NCI-H1694 treated with DMSO at 0.1 percent for 48 hours (cell line): Measurements from ENCODE around the gene FCN2.

ENCODE experiments used
- DNase-seq: peaks from one replicate; lab custom pipeline; 2025; lab: John Stamatoyannopoulos, UW

Gene FCN2

GRCh38 chr9:134869554-134870300, 10.9 kb upstream of the FCN2 start:
- DNase-seq, result no peak

GRCh38 chr9:134870301-134870694, 10.3 kb upstream of the FCN2 start:
- DNase-seq, result no peak

- no peak for DNase-seq
Measured at GRCh38 chr9:134870746-134871662, 9.6 kb upstream of the FCN2 start.

- DNase-seq, result no peak
Measured at GRCh38 chr9:134871697-134872340, 8.8 kb upstream of the FCN2 start.

GRCh38 chr9:134872482-134873231, 8.0 kb upstream of the FCN2 start:
- DNase-seq, result no peak

GRCh38 chr9:134875371-134875770, 5.2 kb upstream of the FCN2 start:
- DNase-seq, result no peak

GRCh38 chr9:134877541-134877940, 3.1 kb upstream of the FCN2 start:
- DNase-seq, result no peak

- DNase-seq, result no peak
Measured at GRCh38 chr9:134879664-134880483, 736 bp upstream of the FCN2 start.

GRCh38 chr9:134881313-134881670, 682 bp downstream of the FCN2 start:
- DNase-seq, result no peak

- no peak for DNase-seq
Measured at GRCh38 chr9:134882204-134882785, 1.7 kb downstream of the FCN2 start.

- DNase-seq, result no peak
Measured at GRCh38 chr9:134883040-134883782, 2.6 kb downstream of the FCN2 start.

- DNase-seq, result no peak
Measured at GRCh38 chr9:134884492-134884891, 3.9 kb downstream of the FCN2 start.

GRCh38 chr9:134885001-134885678, 4.5 kb downstream of the FCN2 start:
- DNase-seq, result no peak

GRCh38 chr9:134885679-134886412, 5.2 kb downstream of the FCN2 start:
- DNase-seq, result no peak

GRCh38 chr9:134886413-134886913, 5.9 kb downstream of the FCN2 start:
- no peak for DNase-seq

- DNase-seq, result no peak
Measured at GRCh38 chr9:134887219-134887618, 6.6 kb downstream of the FCN2 start.

GRCh38 chr9:134887686-134888602, 7.3 kb downstream of the FCN2 start:
- DNase-seq, result no peak
